H1 (cell line): ENCODE data around the gene SMIM7. TPM values are rescaled to one million over a fixed set of nuclear protein-coding genes. Genes with fewer than 3 reads are reported as not detected.

Source experiments
- CTCF ChIA-PET: fragments of 300-600 bp; sonication (Branson Sonifier 250); formaldehyde crosslinking; loops from one replicate; lab custom pipeline; 2021; ENCODE audit not compliant: partially characterized antibody; lab: Charles Lee
- POLR2A ChIA-PET: fragments of 300-600 bp; sonication (Branson Sonifier 250); formaldehyde crosslinking; loops from one replicate; lab custom pipeline; 2021; ENCODE audit warnings: inconsistent platforms; ENCODE audit not compliant: partially characterized antibody; lab: Charles Lee
- DNase-seq, 2 experiments: peaks; one replicate each; pipeline versions ENCODE4 v3.0.0 to v3.0.0-alpha.2; 2010 to 2022; ENCODE audit warnings: low spot score in 2 of 2, low read depth in 1 of 2, mixed read lengths in 1 of 2
- FAIRE-seq: peaks from 2 replicates; lab custom pipeline; 2011; peaks lifted over from hg19 to GRCh38; lab: Jason Lieb, UNC
- H2AFZ ChIP-seq: 2 replicates; pipeline ENCODE4 v1.8.1; 2012; ENCODE audit warnings: low read length, inconsistent platforms
- H2AK5ac ChIP-seq: 2 replicates; pipeline ENCODE4 v1.6.1; 2013; ENCODE audit warnings: low read depth, low read length
- H2BK120ac ChIP-seq: replicated peaks from 2 replicates; pipeline ENCODE3; 2013; ENCODE audit warnings: low read depth, low read length, inconsistent platforms
- H2BK12ac ChIP-seq: 2 replicates; pipeline ENCODE4 v1.6.1; 2013; ENCODE audit warnings: low read depth, low read length
- H2BK15ac ChIP-seq: 2 replicates; pipeline ENCODE4 v1.6.1; 2013; ENCODE audit warnings: low read length
- H2BK20ac ChIP-seq: 2 replicates; pipeline ENCODE4 v1.6.1; 2013; ENCODE audit warnings: low read length
- H2BK5ac ChIP-seq: 2 replicates; pipeline ENCODE4 v1.6.1; 2013; ENCODE audit warnings: low read depth, low read length
- H3K14ac ChIP-seq: 2 replicates; pipeline ENCODE4 v1.6.1; 2013; ENCODE audit warnings: inconsistent platforms; ENCODE audit not compliant: insufficient read length
- H3K18ac ChIP-seq: 2 replicates; pipeline ENCODE4 v1.6.1; 2013; ENCODE audit warnings: low read length; ENCODE audit errors: extremely low read depth
- H3K23ac ChIP-seq: 2 replicates; pipeline ENCODE4 v1.6.1; 2013; ENCODE audit warnings: inconsistent platforms; ENCODE audit not compliant: insufficient read length
- H3K23me2 ChIP-seq: 2 replicates; pipeline ENCODE4 v1.6.1; 2013; ENCODE audit warnings: low read depth, low read length
- H3K27ac ChIP-seq: 2 replicates; pipeline ENCODE4 v1.6.1; 2011; ENCODE audit warnings: low read depth, low read length, inconsistent platforms
- H3K27me3 ChIP-seq, 4 experiments: replicated peaks in 1 of 4; 1 replicate in 1 of 4; 2 replicates in 3 of 4; pipeline versions ENCODE4 v1.6.1 to v1.8.1; 2011 to 2013; ENCODE audit warnings: low read length in 3 of 4, mild to moderate bottlenecking in 3 of 4, inconsistent platforms in 2 of 4, mixed read lengths in 2 of 4, moderate library complexity in 1 of 4; ENCODE audit not compliant: control insufficient read depth in 3 of 4, insufficient read depth in 3 of 4; ENCODE audit errors: extremely low read depth in 1 of 4
- H3K36me3 ChIP-seq, 4 experiments: 2 replicates each; pipeline versions ENCODE4 v1.6.1 to v1.8.1; 2011 to 2013; ENCODE audit warnings: mild to moderate bottlenecking in 4 of 4, low read length in 3 of 4, moderate library complexity in 2 of 4, control low read depth in 1 of 4, inconsistent platforms in 1 of 4; ENCODE audit not compliant: insufficient read depth in 4 of 4, control insufficient read depth in 2 of 4
- H3K4ac ChIP-seq: replicated peaks from 2 replicates; pipeline ENCODE3; 2013; ENCODE audit warnings: low read length, low read depth, mixed read lengths, inconsistent platforms; ENCODE audit not compliant: insufficient read length
- H3K4me1 ChIP-seq, 4 experiments: replicated peaks in 1 of 4; 1 replicate in 1 of 4; 2 replicates in 3 of 4; pipeline versions ENCODE4 v1.6.1 to v1.8.1; 2011 to 2013; ENCODE audit warnings: low read length in 3 of 4, inconsistent platforms in 2 of 4, mixed read lengths in 1 of 4; ENCODE audit not compliant: insufficient read depth in 4 of 4, control insufficient read depth in 3 of 4
- H3K4me2 ChIP-seq, 2 experiments: 2 replicates each; pipeline versions ENCODE4 v1.6.1 to v1.8.1; 2011 to 2013; ENCODE audit warnings: low read depth in 2 of 2, low read length in 2 of 2, control low read depth in 1 of 2, inconsistent platforms in 1 of 2, mild to moderate bottlenecking in 1 of 2; ENCODE audit not compliant: insufficient read depth in 1 of 2
- H3K4me3 ChIP-seq, 4 experiments: fragments of 200-600, 300-600 bp in 1 of 4; sonication (generic), shearing (Covaris generic), sonication (Bioruptor Twin) in 1 of 4; 2 replicates each; pipeline versions ENCODE4 v1.5.1 to v1.8.1; 2011 to 2016; ENCODE audit warnings: low read length in 4 of 4, low read depth in 3 of 4, control low read depth in 2 of 4, inconsistent platforms in 2 of 4, mild to moderate bottlenecking in 2 of 4, mixed read lengths in 1 of 4, moderate library complexity in 1 of 4; ENCODE audit not compliant: insufficient read depth in 2 of 4; ENCODE audit errors: extremely low read depth in 1 of 4
- H3K56ac ChIP-seq: replicated peaks from 2 replicates; pipeline ENCODE3; 2013; ENCODE audit warnings: low read depth, mild to moderate bottlenecking, mixed read lengths, low read length, inconsistent platforms; ENCODE audit not compliant: insufficient read length
- H3K79me1 ChIP-seq: 2 replicates; pipeline ENCODE4 v1.6.1; 2013; ENCODE audit warnings: low read depth, low read length, control low read depth
- H3K79me2 ChIP-seq, 2 experiments: 2 replicates each; pipeline versions ENCODE4 v1.6.1 to v1.8.1; 2012 to 2013; ENCODE audit warnings: low read length in 2 of 2, mild to moderate bottlenecking in 2 of 2, inconsistent platforms in 1 of 2; ENCODE audit not compliant: insufficient read depth in 2 of 2, control insufficient read depth in 1 of 2
- H3K9ac ChIP-seq, 4 experiments: replicated peaks in 1 of 4; 1 replicate in 1 of 4; 2 replicates in 3 of 4; pipeline versions ENCODE4 v1.6.1 to v1.8.1; 2011 to 2013; ENCODE audit warnings: low read depth in 3 of 4, low read length in 3 of 4, control low read depth in 2 of 4, mild to moderate bottlenecking in 2 of 4, moderate library complexity in 2 of 4, inconsistent platforms in 1 of 4; ENCODE audit errors: extremely low read depth in 1 of 4
- H3K9me3 ChIP-seq, 2 experiments: 2 replicates each; pipeline versions ENCODE4 v1.6.1 to v1.8.1; 2012 to 2013; ENCODE audit warnings: mild to moderate bottlenecking in 2 of 2, moderate library complexity in 2 of 2, control low read depth in 1 of 2, inconsistent platforms in 1 of 2, low read depth in 1 of 2, low read length in 1 of 2, mixed read lengths in 1 of 2; ENCODE audit not compliant: insufficient read depth in 2 of 2
- H4K20me1 ChIP-seq, 2 experiments: replicated peaks in 1 of 2; 2 replicates each; pipeline versions ENCODE3 to v1.8.1; 2011 to 2013; ENCODE audit warnings: inconsistent platforms in 2 of 2, low read length in 2 of 2, mild to moderate bottlenecking in 1 of 2; ENCODE audit not compliant: insufficient read depth in 2 of 2, control insufficient read depth in 1 of 2
- H4K5ac ChIP-seq: 2 replicates; pipeline ENCODE4 v1.6.1; 2013; ENCODE audit warnings: low read length, low read depth, mixed read lengths, inconsistent platforms; ENCODE audit not compliant: insufficient read length
- H4K8ac ChIP-seq: 2 replicates; pipeline ENCODE4 v1.8.0; 2013; ENCODE audit warnings: mild to moderate bottlenecking, moderate library complexity, low read length, inconsistent platforms; ENCODE audit not compliant: insufficient read depth; ENCODE audit errors: extremely low read depth
- H4K91ac ChIP-seq: replicated peaks from 2 replicates; pipeline ENCODE3; 2013; ENCODE audit warnings: low read length, mixed read lengths, inconsistent platforms; ENCODE audit not compliant: insufficient read length
- KDM4A ChIP-seq: IDR thresholded peaks from one replicate; pipeline ENCODE4 v1.7.1; 2012; ENCODE audit warnings: low read depth, mild to moderate bottlenecking, moderate library complexity, low read length, inconsistent platforms; ENCODE audit not compliant: severe bottlenecking
- RNF2 ChIP-seq: fragments of 200-900, 300-1000 bp; sonication (generic); IDR thresholded peaks from 2 replicates; pipeline ENCODE4 v1.7.1; 2016; ENCODE audit warnings: borderline replicate concordance, low read depth, mild to moderate bottlenecking, antibody characterized with exemption, low read length; ENCODE audit not compliant: poor library complexity, severe bottlenecking; ENCODE audit errors: missing control alignments
- TAF1 ChIP-seq: IDR thresholded peaks from 2 replicates; pipeline ENCODE4 v1.6.1; 2011; ENCODE audit warnings: mild to moderate bottlenecking, low read depth, low read length
- WGBS, 2 experiments: shearing (Covaris generic) in 1 of 2; methylation state at CpG; one replicate each; pipeline versions ENCODE4 v1.1.6 to v1.1.7; 2013 to 2015; ENCODE audit warnings: low lambda C conversion rate in 2 of 2, mixed read lengths in 2 of 2, inconsistent platforms in 1 of 2, low coverage in 1 of 2, missing lambda C conversion rate in 1 of 2; ENCODE audit not compliant: insufficient replicate concordance in 2 of 2, insufficient coverage in 1 of 2, insufficient read length in 1 of 2; ENCODE audit errors: extremely low coverage in 1 of 2, missing lambda C conversion rate in 1 of 2; 5-methylcytosine and 5-hydroxymethylcytosine counted together
- polyA plus RNA-seq, 7 experiments: library from polyadenylated mRNA; depleted of rRNA in 3 of 7; stranded (reverse) in 5 of 7; unstranded in 2 of 7; fragments of >200 nt in 5 of 7; fragments of 200-250 nt in 2 of 7; gene quantifications; 1 replicate in 5 of 7; 2 replicates in 1 of 7; 4 replicates in 1 of 7; pipeline versions ENCODE4 v1.2.1 to v1.2.3, GENCODE V29; 2011 to 2013; ENCODE audit warnings: missing spikeins in 2 of 7, mixed read lengths in 2 of 7
- total RNA-seq: library from RNA; stranded (reverse); fragmentation: NEBNext Ultra II Directional; extraction: Animal tissue kit (Norgen Biotek cat#: 25700); gene quantifications from 2 replicates; pipeline ENCODE4 v1.2.1, GENCODE V29; 2021
- TF ChIP-seq, protein P1 (sequence below): IDR thresholded peaks from 2 replicates; pipeline ENCODE4 v1.6.1; 2012; ENCODE audit warnings: inconsistent platforms
- TF ChIP-seq, protein P2 (sequence below), 3 experiments: IDR thresholded peaks; 1 replicate in 2 of 3; 2 replicates in 1 of 3; pipeline versions ENCODE4 v1.5.1 to v1.6.1; 2011; ENCODE audit warnings: low read length in 3 of 3, mild to moderate bottlenecking in 3 of 3, inconsistent platforms in 2 of 3, low read depth in 1 of 3, moderate library complexity in 1 of 3; ENCODE audit not compliant: insufficient read depth in 1 of 3; ENCODE audit errors: control extremely low read depth in 1 of 3

SMIM7 gene
- total and polyA plus RNA-seq, 2 of the 8 experiments (the other 6 are each of a cell fraction or from before 2014, with no cell fraction given) = 55.5 to 67.5 TPM

DNA sequence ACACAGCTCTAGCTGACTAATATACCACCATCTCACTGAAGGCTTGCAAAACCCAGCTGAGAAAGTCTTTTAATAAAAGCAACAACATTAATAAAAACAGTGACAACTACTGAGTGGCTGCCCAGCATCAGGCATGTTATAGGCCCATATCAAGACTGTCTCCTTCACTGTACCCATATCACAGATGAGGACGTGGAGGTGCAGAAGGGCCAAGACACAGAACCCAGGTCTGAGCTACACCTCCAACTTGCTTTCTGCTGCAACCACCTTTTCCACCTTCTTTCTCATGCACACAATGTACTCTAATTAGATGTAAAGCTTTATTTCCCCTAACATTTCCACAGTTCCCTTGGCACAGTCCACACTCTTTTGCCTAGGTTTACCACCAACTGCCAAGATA lies 21.3 kb downstream of the SMIM7 start:
- H2BK5ac ChIP-seq = no peak overlapping the region
- H3K27ac ChIP-seq = no peak overlapping the region
- H2AFZ ChIP-seq = no peak overlapping the region
- H4K8ac ChIP-seq = no peak overlapping the region
- FAIRE-seq (no peak), DNase-seq (no peak)
- H3K4ac ChIP-seq = no peak overlapping the region
- peaks cover 3 to 44% of the 10 kb centered on the region in 2 experiments; a peak in 3 of 4 replicates for H3K79me2 ChIP-seq
- no peak overlapping the region for H2BK15ac ChIP-seq
- H2BK12ac ChIP-seq = no peak overlapping the region
- TF ChIP-seq, protein P1, sequence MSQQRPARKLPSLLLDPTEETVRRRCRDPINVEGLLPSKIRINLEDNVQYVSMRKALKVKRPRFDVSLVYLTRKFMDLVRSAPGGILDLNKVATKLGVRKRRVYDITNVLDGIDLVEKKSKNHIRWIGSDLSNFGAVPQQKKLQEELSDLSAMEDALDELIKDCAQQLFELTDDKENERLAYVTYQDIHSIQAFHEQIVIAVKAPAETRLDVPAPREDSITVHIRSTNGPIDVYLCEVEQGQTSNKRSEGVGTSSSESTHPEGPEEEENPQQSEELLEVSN = no peak
- TF ChIP-seq, protein P2, sequence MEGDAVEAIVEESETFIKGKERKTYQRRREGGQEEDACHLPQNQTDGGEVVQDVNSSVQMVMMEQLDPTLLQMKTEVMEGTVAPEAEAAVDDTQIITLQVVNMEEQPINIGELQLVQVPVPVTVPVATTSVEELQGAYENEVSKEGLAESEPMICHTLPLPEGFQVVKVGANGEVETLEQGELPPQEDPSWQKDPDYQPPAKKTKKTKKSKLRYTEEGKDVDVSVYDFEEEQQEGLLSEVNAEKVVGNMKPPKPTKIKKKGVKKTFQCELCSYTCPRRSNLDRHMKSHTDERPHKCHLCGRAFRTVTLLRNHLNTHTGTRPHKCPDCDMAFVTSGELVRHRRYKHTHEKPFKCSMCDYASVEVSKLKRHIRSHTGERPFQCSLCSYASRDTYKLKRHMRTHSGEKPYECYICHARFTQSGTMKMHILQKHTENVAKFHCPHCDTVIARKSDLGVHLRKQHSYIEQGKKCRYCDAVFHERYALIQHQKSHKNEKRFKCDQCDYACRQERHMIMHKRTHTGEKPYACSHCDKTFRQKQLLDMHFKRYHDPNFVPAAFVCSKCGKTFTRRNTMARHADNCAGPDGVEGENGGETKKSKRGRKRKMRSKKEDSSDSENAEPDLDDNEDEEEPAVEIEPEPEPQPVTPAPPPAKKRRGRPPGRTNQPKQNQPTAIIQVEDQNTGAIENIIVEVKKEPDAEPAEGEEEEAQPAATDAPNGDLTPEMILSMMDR (IDR thresholded peaks at IDR 0.05; ENCODE audit: control extremely low read depth in 1 of 3, insufficient read depth in 1 of 3, low read depth in 1 of 3, low read length in 3 of 3) = no peak
- TF ChIP-seq TAF1 = no peak
- no peak for TF ChIP-seq KDM4A
- no peak for TF ChIP-seq RNF2
- H3K4me2 ChIP-seq = no peak overlapping the region
- H3K18ac ChIP-seq = no peak overlapping the region
- ChIA-PET POLR2A (interaction anchor here (0.6 to 4.7 kb wide), 4 partner anchors 10 to 1797 kb away, joined by 3 to 27 read pairs (median 5); partner anchors contain the start of gene MED26), CTCF (interaction anchor here (0.9 to 1.2 kb wide), 2 partner anchors 9 to 12 kb away, joined by 3 read pairs; no protein-coding TSS in a partner anchor)
- no peaks in the 10 kb centered on the region for H3K27me3 ChIP-seq
- no peak overlapping the region for H2BK20ac ChIP-seq
- H3K36me3 ChIP-seq = peaks cover 15 to 33% (median 23%) of the 10 kb centered on the region in 4 experiments
- no peak overlapping the region for H3K9ac ChIP-seq
- no peak overlapping the region for H4K5ac ChIP-seq
- H2BK120ac ChIP-seq = no peak overlapping the region
- no peaks in the 10 kb centered on the region for H3K9me3 ChIP-seq
- peaks cover 3% of the 10 kb centered on the region; the same call in 1 of the 2 replicates for H3K79me1 ChIP-seq
- 81% methylated on average over 1 of the region's 1 CpG; no CpG with 5 or more reads in 1 of the 2 experiments for WGBS, 2 experiments
- no peak overlapping the region for H3K23ac ChIP-seq
- no peak overlapping the region for H4K91ac ChIP-seq
- no peaks in the 10 kb centered on the region for H3K23me2 ChIP-seq
- no peak overlapping the region for H2AK5ac ChIP-seq
- no peak overlapping the region for H3K14ac ChIP-seq
- no peak overlapping the region for H3K4me3 ChIP-seq
- H3K4me1 ChIP-seq = no peaks in the 10 kb centered on the region
- no peak overlapping the region for H3K56ac ChIP-seq
- H4K20me1 ChIP-seq = peaks cover 4 to 9% of the 10 kb centered on the region in 2 experiments
